ENCODE data around the gene SERTM1.

Gene SERTM1

DNA sequence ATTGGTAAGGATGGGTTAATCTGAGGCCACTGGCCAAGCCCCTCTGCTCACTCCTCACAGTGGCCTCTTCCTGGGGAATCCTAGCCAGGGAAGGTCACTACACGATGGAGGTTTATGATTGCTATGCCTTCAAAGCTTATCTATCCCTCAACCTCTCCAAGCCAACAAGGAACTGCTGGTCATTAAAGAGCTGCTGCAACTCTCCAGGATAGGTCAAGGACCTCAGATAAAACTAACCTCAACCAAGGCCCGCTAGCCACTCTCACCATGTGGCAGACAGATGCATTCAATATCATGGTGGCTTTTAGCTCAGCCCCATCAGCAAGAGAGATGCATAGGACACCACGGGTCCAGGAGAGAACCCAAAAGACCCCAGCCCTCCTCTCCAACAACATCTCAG, 71.6 kb downstream of the SERTM1 start:
- Histone ChIP-seq H3K56ac (ENCODE audit: low read length) (no peak overlapping the region), H2BK120ac (ENCODE audit: low read depth, low read length) (no peak overlapping the region), H2BK15ac (replicated peaks; ENCODE audit: low read depth) (no peak overlapping the region), H4K8ac (ENCODE audit: low read depth, low read length) (no peak overlapping the region), H3K9ac (ENCODE audit: low read length) (no peak overlapping the region), H3K4me2 (ENCODE audit: low read length) (no peak overlapping the region), H3K4me3 (ENCODE audit: low read length) (no peak overlapping the region), H4K5ac (ENCODE audit: low read length) (no peak overlapping the region), H3K27ac (ENCODE audit: low read depth, low read length) (no peak overlapping the region), H3K79me2 (ENCODE audit: control insufficient read depth, insufficient read depth, low read length) (no peaks in the 10 kb centered on the region), H3K79me1 (ENCODE audit: low read length) (no peaks in the 10 kb centered on the region), H3K18ac (ENCODE audit: low read length) (no peak overlapping the region), H3K4me1 (ENCODE audit: control insufficient read depth, low read depth, low read length) (no peaks in the 10 kb centered on the region), H3K23ac (ENCODE audit: low read length) (no peak overlapping the region), H3K4ac (ENCODE audit: low read depth, low read length) (no peak overlapping the region), H3K36me3 (ENCODE audit: control insufficient read depth, insufficient read depth, low read length) (no peaks in the 10 kb centered on the region), H3K27me3 (ENCODE audit: insufficient read depth, low read length, poor library complexity) (no peaks in the 10 kb centered on the region), H2BK5ac (ENCODE audit: low read length) (no peak overlapping the region), H2AK5ac (ENCODE audit: low read length) (no peak overlapping the region)
- DNase-seq, result no peak
- WGBS (ENCODE audit: extremely low coverage, insufficient coverage, low lambda C conversion rate), result no CpG with 5 or more reads among the region's 3 CpGs

GRCh38 chr13:36746051-36746450, 72.2 kb downstream of the SERTM1 start:
- H2AK5ac ChIP-seq (ENCODE audit: low read length), result no peak overlapping the region
- no peaks in the 10 kb centered on the region for H3K79me2 ChIP-seq (ENCODE audit: control insufficient read depth, insufficient read depth, low read length)
- H3K18ac ChIP-seq (ENCODE audit: low read length), result no peak overlapping the region
- H4K5ac ChIP-seq (ENCODE audit: low read length), result no peak overlapping the region
- no peak overlapping the region for H3K9ac ChIP-seq (ENCODE audit: low read length)
- no peak overlapping the region for H3K4ac ChIP-seq (ENCODE audit: low read depth, low read length)
- H3K79me1 ChIP-seq (ENCODE audit: low read length), result no peaks in the 10 kb centered on the region
- H3K23ac ChIP-seq (ENCODE audit: low read length), result no peak overlapping the region
- no peak overlapping the region for H4K8ac ChIP-seq (ENCODE audit: low read depth, low read length)
- H3K56ac ChIP-seq (ENCODE audit: low read length), result no peak overlapping the region
- no peak overlapping the region for H2BK15ac ChIP-seq (replicated peaks; ENCODE audit: low read depth)
- H3K4me1 ChIP-seq (ENCODE audit: control insufficient read depth, low read depth, low read length), result no peaks in the 10 kb centered on the region
- no CpG with 5 or more reads among the region's 2 CpGs for WGBS (ENCODE audit: extremely low coverage, insufficient coverage, low lambda C conversion rate)
- no peak overlapping the region for H3K27ac ChIP-seq (ENCODE audit: low read depth, low read length)
- no peaks in the 10 kb centered on the region for H3K27me3 ChIP-seq (ENCODE audit: insufficient read depth, low read length, poor library complexity)
- H3K4me3 ChIP-seq (ENCODE audit: low read length), result no peak overlapping the region
- H3K4me2 ChIP-seq (ENCODE audit: low read length), result no peak overlapping the region
- DNase-seq, result no peak
- H2BK5ac ChIP-seq (ENCODE audit: low read length), result no peak overlapping the region
- no peak overlapping the region for H2BK120ac ChIP-seq (ENCODE audit: low read depth, low read length)
- H3K36me3 ChIP-seq (ENCODE audit: control insufficient read depth, insufficient read depth, low read length), result no peaks in the 10 kb centered on the region
